ENCODE results near the gene VEPH1.
"Not testable (repeated sequence)": the region's sequence is repeated elsewhere in the genome, so short reads cannot be mapped to it uniquely, and the experiment has no call there.

The VEPH1 gene

DNA sequence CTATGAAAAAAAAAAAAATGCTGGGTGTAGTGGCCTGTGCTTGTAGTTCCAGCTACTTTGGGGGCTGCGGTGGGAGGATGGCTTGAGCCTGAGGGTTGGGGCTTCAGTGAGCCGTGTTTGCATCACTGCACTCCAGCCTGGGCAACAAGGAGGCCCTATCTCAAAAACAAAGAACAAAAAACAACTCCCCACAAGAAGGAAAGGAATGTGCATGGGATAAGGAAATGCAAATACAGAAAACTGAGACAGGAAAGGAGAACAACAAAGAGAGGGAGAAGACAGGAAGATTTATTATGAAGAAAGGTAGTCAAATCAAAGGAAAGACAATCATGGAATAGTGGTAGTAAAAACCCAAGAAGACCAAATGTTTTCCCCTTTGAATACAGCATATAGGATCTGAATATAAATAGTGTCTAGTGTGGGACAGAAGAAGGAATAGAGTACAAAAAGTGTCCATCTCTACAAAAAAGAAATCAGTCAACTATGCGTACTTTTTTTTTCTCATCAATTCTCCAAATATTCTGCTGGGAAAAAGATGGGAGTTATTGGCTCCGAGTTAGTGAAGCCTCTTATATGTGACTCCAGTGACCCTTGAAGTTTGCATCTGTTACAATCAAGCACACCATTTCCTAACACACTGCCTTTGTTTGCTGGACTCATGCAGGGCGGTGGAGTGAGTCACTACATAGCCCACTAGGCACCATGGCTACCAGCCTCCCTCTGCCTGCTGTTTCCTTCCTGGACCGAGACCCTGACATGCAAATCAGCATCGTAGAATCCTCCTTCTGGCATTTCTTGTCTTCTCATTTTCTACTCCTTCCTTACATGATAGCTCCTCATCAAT is 167.8 kb downstream of the VEPH1 start:
- peak in 1 of 2 experiments; percentile 36 for DNase-seq

GRCh38 chr3:157333551-157333991 is 169.6 kb downstream of the VEPH1 start:
- no peak for DNase-seq

DNA sequence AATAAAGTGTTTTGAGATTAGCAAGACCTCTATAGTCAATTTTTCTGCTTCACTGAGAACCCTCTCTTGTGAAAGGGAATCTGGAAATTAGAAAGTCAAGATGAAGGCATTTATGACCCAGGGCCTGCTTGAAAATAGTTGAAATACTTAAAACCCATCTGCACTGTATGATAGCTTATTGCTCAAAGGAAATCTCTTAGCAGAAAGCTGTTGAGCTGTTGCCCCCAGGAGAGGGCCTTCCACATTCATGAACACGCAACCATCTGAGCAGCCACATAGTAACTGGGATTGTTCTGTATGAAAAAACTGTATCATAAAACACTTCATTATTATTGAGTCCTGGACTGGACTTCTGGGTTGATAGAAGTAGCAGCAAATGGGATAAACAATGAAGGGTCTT is 173.0 kb downstream of the VEPH1 start:
- DNase-seq = no peak

- DNase-seq = no peak
Observed at GRCh38 chr3:157329551-157329950, 173.7 kb downstream of the VEPH1 start.

DNA sequence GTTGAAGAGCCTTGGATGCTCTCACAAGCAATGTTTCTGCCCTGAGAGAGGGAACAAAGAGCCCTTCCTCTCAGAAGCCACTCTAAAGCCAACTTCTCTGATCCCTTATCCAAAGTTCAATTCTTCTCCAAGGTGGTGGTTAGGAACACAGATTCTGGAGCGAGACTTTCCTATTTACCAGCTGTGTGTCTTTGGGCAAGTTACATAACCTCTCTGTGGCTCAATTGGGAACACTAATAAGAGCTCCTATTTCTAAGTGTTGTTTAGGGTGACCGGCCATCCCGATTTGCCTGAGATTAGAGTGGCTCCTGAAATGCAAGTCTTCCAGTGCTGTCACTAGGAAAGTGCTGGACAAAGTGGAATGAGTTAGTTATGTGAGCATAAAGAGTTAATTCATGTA is 175.4 kb downstream of the VEPH1 start:
- no peak for DNase-seq

DNA sequence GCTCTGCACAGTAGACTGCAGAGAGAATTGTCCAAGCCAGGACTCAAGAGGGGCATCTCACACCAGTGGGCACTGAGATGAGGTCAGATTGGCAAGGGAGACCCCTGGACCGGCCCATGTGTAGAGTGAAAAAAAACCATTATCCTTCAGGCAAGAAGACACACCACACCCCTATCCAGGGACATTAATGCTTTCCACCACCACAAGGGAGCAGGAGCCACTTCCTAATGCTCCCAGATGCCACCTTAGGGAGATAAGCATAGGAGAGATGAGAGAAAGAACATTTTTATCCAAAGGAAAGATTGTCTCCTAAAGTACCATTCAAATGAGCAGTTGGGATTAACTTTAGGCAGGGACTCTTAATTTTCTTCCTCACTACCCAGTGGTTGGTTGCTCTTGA is 176.2 kb downstream of the VEPH1 start:
- no peak for DNase-seq

GRCh38 chr3:157324869-157325268 is 178.3 kb downstream of the VEPH1 start:
- not testable (repeated sequence) for DNase-seq

DNA sequence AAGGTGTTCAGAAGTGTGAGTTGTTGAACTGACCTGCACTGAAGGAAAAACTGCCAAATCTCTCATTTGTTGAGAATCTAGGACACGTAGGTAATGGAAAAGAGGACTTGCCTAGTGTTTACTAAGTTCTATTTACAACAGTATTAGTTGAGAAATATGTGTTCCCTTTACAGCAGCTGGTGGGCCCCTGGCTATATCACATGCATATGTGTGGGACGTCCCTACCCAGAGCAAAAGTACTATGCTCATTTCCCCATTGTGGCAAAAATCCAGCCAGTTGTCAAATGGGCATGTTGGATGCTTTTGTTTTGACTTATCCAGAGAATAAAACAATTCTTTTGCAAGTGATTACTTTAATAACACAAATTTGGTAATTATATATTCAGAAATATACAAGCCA is 179.9 kb downstream of the VEPH1 start:
- no peak for DNase-seq

DNA sequence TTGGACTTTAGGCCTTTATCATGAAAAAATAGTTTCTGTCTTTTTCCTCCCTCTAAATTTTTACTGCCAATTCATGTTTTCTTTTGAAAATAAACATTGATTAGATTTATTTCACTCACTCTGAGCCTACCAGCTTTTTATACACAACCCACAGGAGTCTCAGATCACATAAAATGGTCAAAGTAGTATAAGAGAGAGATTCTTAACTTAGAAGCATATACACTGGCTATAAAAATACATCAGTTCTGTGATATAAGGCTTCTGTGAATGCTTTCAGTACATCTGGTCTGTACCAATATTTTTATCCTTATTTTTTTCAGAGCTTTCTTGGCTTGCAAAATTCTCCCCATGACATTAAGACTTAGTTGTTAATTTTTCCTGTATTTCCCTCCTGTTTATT is 183.5 kb downstream of the VEPH1 start:
- no peak for DNase-seq

- DNase-seq = no peak
Observed at GRCh38 chr3:157318639-157319288, 184.5 kb downstream of the VEPH1 start.

- DNase-seq = no peak
Observed at GRCh38 chr3:157317895-157318294, 185.3 kb downstream of the VEPH1 start.

DNA sequence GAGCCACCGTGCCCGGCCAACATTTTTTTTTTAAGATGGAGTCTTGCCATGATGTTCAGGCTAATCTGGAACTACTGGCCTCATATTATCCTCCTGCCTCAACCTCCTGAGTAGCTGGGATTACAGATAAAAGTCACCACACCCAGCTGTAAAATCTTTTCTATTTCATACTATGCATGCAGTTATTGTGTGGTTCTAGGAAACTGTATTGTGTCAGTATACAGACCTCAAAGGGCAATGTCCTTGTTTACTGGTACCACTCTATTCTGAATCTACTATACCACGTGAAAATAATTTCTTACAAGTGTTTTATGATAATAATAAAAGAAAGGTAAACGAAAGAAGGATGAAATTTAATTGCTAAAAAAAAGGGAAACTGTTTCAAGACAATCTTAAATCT is 190.0 kb downstream of the VEPH1 start:
- no peak for DNase-seq

- DNase-seq = no peak
Observed at GRCh38 chr3:157312376-157312745, 190.9 kb downstream of the VEPH1 start.

DNA sequence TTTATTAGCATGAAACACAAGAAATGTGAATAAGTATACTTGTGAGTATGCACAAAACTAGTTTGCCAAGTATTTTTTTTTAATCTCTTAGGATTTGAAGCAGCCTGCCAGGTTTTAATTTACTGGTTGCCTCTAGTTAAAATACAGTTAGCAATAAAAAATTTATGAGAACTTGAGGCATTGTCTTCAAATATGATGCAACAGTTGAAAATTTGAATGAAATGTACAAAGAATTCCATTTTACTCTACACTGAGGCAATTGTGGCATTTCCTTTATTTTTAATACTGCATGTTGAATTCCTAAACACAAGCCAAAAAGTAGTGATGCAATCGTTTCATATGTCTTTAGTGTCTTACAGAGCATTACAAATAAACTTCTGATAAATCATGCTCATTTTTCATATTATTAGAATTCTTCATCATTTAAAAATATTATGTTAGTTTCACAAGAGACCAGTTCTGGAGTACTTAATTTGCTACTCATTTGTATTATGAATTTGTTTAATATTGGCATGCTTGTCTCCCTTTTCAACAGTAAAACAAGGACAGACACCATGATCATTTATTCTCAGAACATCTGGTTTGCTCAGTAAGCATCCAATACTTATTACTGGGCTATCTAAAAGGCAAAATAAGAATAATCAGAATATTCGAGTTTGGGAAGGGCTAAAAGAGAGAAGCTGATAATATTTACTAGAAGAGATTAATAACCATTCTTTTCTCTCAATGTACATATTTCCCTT is 191.4 kb downstream of the VEPH1 start:
- no peak for DNase-seq

- no peak for DNase-seq
Observed at GRCh38 chr3:157310329-157311052, 192.7 kb downstream of the VEPH1 start.

GRCh38 chr3:157306502-157306901 is 196.7 kb downstream of the VEPH1 start:
- DNase-seq = no peak

DNA sequence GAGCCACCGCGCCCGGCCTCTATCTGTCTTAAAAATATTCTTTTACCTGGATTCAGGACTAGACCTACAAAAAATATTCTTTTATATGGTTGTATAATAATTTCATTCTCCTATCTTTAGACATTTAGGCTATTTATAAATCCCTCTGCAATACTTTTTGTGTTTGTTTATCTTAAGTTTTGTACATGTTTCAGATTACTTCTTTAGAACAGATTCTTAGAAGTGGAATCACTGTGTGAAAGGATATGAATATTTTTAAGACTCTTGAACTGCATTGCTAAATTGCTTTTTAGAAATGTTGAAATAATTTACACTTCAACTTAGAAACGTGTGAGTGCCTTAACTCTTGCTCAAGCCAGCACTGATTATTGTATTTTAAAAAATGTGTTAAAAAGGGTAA is 197.8 kb downstream of the VEPH1 start:
- DNase-seq = no peak

GRCh38 chr3:157301755-157302154 is 201.5 kb downstream of the VEPH1 start:
- DNase-seq = no peak

DNA sequence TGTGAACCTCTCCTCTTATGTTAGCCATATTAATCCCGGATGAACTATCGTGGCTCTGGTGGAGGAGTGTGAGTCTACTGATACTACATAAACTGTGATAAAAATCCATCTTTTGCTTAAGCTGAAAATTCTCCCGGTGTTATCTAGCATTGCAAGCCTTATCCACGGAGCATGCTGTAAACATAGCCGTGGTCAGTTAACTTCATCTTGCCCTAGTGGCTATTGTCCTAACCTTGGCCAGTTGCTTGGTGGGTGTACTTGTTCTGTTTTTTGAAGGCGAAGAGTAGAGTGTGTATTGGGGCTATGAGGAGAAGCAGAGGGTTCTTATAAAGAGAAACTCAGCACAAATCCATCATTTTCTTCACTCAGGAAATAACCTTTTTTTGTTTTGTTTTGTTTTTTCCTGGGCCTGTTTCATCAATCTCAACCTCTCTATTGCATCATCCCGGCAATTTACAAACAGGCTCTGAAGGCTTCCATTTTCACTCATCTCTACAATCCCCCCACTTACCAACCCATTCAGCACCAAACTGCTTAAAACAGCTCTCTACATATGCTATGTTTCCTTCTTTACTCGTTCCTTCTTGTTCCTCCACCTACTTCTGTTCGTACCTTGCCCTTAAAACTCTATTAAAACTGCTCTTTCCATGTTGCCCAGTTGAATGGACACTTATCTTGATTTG is 202.1 kb downstream of the VEPH1 start:
- DNase-seq = no peak

- DNase-seq = no peak
Observed at GRCh38 chr3:157300094-157300493, 203.1 kb downstream of the VEPH1 start.

GRCh38 chr3:157297328-157297915 is 205.8 kb downstream of the VEPH1 start:
- DNase-seq = no peak

DNA sequence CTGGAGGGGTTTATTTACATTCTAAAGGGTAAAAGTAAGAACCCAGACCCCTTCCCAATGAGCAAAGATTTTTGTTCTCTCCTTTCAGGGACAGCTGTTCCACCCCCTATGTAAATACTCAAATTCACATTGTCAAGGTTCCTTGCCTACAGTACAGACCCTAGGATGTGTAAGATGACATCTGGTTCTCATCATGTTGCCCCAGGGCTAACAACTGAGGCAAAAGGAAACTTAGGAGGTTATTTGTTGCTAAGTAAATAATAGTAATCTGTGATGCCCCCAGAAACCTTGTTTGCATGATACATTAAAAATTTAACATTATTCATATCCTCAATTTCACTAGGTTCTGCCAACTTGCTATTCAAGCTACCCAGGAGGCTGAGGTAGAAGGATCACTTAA is 208.3 kb downstream of the VEPH1 start:
- DNase-seq = no peak

Measured in NCI-H1930 (cell line).